GM21528 (cell line): ENCODE results near the gene RBPMS2.
"Not testable (repeated sequence)": the region's sequence is repeated elsewhere in the genome, so short reads cannot be mapped to it uniquely, and the experiment has no call there.

ENCODE experiments used
- ATAC-seq: cut with Tn5 transposase; IDR thresholded peaks from one replicate; pipeline ENCODE4 v1.9.1; 2021; ENCODE audit warnings: mild to moderate bottlenecking, moderate library complexity; ENCODE audit not compliant: unreplicated experiment, low FRiP score

The RBPMS2 gene

GRCh38 chr15:64775551-64776401 is at the start of gene RBPMS2:
RBPMS2 (minus strand) TSS chr15:64775589; CDS start chr15:64775319, 270 bp downstream.
- ATAC-seq, result no peak

DNA sequence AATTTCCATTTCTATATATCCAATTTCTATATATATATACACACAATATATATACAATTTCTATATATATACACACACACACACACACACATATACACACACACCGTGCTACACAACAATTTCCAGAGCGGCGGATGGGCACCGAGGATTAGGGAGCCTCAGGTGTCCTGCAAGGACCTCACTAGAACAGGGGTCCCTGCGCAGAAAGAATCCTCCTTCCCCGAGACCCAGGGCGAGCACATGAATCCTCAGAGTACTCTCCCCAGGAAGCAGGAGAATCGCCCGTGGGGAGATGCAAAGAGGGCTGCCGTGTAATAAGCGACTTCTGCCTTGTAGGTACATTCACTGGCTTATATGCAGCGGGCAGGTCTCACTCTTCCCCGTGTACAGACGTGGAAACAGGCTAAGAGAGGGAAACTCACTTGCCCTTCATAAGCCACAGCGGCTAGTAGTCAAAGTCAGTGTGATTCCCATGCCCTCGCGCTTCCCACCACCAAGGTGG is 49.6 kb upstream of the RBPMS2 start:
- ATAC-seq, result peak; percentile 10

DNA sequence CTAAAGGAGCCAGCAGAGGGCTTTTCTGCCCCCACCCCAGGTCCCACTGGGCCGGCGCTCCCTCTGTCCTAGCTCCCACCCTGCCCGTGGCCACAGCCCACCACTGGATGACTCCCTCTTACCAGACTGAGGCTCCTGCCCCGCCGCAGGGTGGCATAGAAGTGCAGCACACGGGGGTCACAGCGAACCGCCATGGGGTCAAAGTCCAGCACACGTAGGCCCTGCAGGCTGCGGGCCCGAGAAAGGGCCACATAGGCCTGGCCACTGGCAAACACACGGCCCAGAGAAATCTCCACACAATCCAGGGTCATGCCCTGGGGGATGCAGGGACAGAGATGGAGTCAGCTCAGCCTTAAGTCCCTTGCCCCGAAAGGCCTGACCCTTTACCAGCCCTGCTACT is 41.1 kb upstream of the RBPMS2 start:
- no peak for ATAC-seq

DNA sequence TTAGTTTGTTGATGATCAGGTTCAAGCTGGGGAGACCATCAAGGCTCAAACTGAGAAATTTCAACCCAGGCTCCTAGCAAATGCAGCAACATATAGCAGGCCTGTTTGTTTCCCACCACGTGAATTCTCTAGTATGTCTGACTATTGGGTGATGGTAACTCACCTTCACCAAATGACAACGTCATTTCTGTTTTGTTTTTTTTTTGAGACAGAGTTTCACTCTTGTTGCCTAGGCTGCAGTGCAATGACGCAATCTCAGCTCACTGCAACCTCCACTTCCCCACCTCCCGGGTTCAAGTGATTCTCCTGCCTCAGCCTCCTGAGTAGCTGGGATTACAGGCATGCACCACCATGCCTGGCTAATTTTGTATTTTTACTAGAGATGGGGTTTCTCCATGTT is 39.6 kb upstream of the RBPMS2 start:
- not testable (repeated sequence) for ATAC-seq

GRCh38 chr15:64814283-64814682 is 38.9 kb upstream of the RBPMS2 start:
- not testable (repeated sequence) for ATAC-seq

DNA sequence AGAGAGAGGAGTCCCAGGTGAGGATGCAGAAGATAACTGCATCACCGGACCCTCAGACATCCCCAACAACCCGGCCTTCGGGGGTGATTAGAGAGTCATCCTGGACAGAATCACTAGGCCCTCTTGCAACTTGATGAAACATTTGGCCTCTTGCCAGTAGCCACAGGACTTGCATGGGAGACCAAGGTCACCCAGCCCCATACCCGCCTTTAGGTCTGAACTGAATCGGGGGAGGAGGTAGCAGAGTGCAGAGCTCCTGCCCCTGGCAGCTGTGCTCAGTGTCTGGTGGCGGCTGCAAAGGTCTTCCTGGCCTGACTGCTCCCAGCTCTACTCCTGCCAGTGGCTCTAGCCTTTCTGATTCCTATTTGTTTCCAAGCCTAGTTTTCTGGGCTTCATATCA is 37.7 kb upstream of the RBPMS2 start:
- ATAC-seq, result no peak

DNA sequence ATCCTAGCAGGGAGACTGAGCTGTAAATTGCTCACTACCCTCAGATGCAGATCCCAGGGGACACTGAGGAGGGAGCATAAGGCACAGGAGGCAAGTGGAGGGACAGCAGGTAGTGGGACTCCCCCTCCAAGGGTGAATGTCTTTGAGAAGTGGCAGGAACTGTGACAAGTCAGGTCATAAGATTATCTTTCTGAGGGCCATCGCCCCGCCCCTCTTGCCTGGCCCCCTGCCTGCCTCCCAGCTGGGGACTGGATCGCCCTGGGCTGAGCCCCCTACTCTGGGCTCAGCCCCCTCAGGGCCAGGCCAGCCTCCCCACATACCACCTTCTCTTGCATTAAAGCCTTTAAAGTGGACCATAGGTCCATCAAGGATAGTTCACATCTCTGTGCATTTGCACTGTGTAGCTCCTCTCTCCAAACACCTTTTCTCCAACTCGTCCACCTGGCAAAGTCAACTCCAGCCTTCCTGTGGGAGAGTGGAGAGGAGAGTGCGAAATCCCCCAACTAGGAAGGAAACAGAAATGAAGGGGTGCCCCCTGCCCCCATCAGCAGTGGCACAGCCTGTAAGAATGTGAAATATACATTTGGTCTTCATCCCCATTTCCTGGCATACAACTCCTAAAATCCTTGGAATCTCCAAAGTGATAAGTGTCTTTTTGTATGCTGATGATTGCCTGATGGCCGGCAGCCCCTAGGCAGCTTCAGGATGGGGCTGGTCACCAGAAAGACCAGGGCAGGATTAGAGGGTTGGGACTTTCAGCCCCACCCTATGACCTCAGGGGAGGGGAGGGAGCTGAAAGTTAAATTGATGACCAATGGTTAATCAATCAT is 35.3 kb upstream of the RBPMS2 start:
- ATAC-seq, result no peak

GRCh38 chr15:64809649-64810496 is 34.5 kb upstream of the RBPMS2 start:
- ATAC-seq, result no peak

DNA sequence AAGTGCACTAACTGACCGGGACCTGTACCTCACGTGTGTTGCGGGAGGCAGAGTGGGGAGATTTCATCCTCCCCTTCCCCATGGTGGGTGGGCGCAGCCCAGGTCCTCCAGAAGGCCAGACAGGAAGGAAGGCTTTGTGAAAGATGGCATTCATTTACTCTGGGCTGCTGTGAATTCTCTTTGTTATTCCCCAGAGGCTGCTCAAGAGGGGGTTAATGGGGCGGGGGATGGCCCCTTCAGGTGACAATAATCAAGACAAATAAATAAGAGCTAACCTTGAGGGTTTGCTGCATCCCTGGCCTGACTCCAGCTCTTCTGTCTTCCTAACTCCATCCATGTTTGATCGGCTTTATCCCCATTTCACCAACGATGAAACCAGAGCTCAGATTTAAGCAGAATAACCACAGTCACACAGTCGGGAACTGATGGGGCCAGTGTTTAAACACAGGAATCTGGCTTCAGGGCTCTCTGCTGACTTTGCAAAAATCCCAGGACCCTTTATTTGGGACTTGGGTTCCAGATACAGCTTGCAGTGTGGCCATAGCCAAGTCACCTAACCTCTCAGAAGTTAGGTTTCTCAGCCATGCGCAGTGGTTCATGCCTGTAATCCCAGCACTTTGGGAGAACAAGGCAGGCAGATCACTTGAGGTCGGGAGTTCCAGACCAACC is 33.5 kb upstream of the RBPMS2 start:
- ATAC-seq, result no peak

GRCh38 chr15:64807751-64808222 is 32.4 kb upstream of the RBPMS2 start:
- ATAC-seq, result no peak

DNA sequence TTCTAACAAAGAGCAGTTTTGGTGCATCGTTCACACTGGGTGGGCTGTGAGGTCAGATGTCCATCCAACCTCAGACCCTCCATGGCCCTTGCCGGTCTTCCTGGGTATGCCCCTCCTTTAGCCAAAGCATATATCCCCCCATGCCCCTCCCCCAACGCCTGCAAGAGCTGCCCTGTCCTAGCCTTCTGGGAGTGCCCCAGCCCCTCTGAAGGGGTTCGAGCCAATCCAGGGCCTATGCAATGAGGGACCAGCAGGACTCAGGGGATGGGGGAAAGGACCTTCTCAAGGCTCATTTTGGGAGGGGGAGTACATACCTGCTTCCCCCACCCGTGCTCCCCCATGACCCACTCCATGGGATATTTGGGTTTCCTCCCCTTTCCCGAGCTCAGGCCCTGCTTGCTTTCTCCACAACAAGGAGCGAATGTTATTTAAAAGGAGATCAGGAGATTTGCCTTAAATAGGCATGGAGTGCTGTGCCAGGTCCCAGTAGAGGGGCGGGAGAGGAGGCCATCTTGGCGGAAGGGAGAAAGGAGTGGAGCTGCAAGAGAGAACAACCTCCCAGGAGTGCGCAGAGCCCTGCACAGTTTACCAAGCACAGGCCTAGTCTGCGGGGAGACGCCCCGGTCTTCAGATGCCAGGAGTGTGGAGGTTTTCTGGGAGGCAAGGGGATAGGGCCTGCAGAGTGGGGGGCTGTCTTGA is 31.8 kb upstream of the RBPMS2 start:
- no peak for ATAC-seq

DNA sequence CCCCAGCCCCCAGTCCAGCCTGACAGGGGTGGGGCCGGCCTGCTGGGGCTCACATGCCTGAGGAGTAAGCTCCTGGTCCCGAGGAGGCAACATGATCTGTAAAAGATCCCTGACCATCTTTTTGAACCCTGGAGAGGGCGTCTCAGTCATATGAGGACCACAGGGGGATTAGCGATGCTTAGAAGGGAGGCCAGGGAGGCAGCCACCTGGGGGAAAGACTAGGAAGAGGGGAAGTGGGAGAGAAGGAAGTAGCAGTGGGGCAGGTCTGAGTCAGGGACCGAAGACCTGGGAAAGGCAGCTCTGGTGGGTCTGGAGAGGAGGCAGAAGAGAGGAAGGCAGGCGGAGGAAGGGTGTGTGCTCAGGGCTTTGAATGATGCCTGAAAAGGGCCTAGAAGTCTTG is 31.1 kb upstream of the RBPMS2 start:
- ATAC-seq, result no peak

DNA sequence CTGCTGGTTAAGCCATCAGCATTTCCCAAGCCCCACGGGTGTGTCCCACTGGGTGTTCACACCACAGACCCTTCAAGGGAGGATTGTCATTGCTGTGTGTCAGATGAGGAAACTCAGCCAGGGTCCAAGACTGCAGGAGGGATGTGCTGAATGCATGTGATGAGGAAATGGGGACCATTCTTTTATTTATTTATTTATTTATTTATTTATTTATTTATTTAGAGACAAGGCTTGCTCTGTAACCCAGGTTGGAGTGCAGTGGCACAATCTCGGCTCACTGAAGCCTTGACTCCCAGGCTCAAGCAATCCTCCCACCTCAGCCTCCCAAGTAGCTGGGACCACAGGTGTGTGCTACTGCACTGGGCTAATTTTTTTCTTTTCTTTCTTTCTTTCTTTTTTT is 29.2 kb upstream of the RBPMS2 start:
- no peak for ATAC-seq

- no peak for ATAC-seq
Observed at GRCh38 chr15:64803526-64803925, 28.1 kb upstream of the RBPMS2 start.

GRCh38 chr15:64800476-64800875 is 25.1 kb upstream of the RBPMS2 start:
- ATAC-seq, result no peak

- ATAC-seq, result not testable (repeated sequence)
Observed at GRCh38 chr15:64798905-64799304, 23.5 kb upstream of the RBPMS2 start.

GRCh38 chr15:64795921-64796320 is 20.5 kb upstream of the RBPMS2 start:
- ATAC-seq, result not testable (repeated sequence)

GRCh38 chr15:64795299-64795698 is 19.9 kb upstream of the RBPMS2 start:
- not testable (repeated sequence) for ATAC-seq

DNA sequence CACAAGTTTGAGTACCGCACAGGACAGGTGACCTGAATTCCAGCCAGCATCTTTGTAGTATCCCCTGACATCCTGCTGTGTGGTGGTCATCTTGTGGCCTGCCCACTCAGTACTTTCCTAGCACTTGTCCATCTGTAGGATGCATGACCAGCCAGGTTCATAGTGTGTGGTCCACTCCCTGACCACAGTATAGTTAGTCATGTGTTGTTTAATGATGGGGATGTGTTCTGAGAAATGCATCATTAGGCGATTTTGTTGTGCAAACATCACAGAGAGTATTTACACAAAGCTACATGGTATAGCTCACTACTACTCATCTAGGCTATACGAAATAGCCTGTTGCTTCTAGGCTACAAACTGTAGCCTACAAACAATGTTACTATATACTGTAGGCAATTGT is 16.9 kb upstream of the RBPMS2 start:
- ATAC-seq, result no peak
